Ovary (tissue), 3 donors: ENCODE data around the gene PPP2R5C.

ENCODE experiments used
- CTCF ChIP-seq, 3 donors: fragments of 450-650 bp in 2 of 3; fragments of 200-600 bp in 1 of 3; IDR thresholded peaks; one replicate each; pipeline versions ENCODE4 v1.5.1 to v1.8.0; 2016 to 2022; ENCODE audit warnings: antibody characterized with exemption in 3 of 3, mild to moderate bottlenecking in 1 of 3
- EP300 ChIP-seq: sonication (generic); formaldehyde crosslinking; IDR thresholded peaks from one replicate; pipeline ENCODE4 v1.6.1; 2017; ENCODE audit warnings: antibody characterized with exemption
- POLR2A ChIP-seq: fragments of 450-650 bp; IDR thresholded peaks from one replicate; pipeline ENCODE4 v1.6.1; 2017; ENCODE audit warnings: antibody characterized with exemption, mild to moderate bottlenecking, moderate library complexity
- donor health status: DM: no; HTN: no; CAD: no.

- TF ChIP-seq EP300 (no peak), POLR2A (no peak), CTCF (IDR thresholded peaks at IDR 0.05) (no peak)
Measured at GRCh38 chr14:101870273-101870939, 108.9 kb downstream of the PPP2R5C start.
